Esophagus muscularis mucosa (tissue), 4 donors: Measurements from ENCODE around the gene SPSB1. TPM values are rescaled to one million over a fixed set of nuclear protein-coding genes. Genes with fewer than 3 reads are reported as not detected.

ENCODE experiments used
- DNase-seq: peaks from one replicate; pipeline ENCODE4 v3.0.0-alpha.2; 2017; ENCODE audit errors: extremely low spot score
- H3K27ac ChIP-seq, 4 donors: fragments of 200-600 bp; sonication (generic); replicated peaks in 1 of 4; 1 replicate in 3 of 4; 2 replicates in 1 of 4; pipeline ENCODE4 v1.5.1; 2016 to 2019; ENCODE audit warnings: mild to moderate bottlenecking in 1 of 4
- H3K27me3 ChIP-seq, 4 donors: fragments of 200-600 bp; sonication (generic); one replicate each; pipeline versions ENCODE4 v1.5.1 to v1.6.0; 2016 to 2019
- H3K36me3 ChIP-seq, 4 donors: fragments of 200-600 bp; sonication (generic); one replicate each; pipeline ENCODE4 v1.5.1; 2016 to 2019
- H3K4me1 ChIP-seq, 4 donors: fragments of 200-600 bp; sonication (generic); one replicate each; pipeline ENCODE4 v1.5.1; 2016 to 2019
- H3K4me3 ChIP-seq, 4 donors: fragments of 200-600 bp; sonication (generic); 1 replicate in 2 of 4; 2 replicates in 2 of 4; pipeline ENCODE4 v1.5.1; 2016 to 2019; ENCODE audit warnings: mild to moderate bottlenecking in 4 of 4, moderate library complexity in 1 of 4
- H3K9me3 ChIP-seq, 4 donors: fragments of 200-600 bp; sonication (generic); 1 replicate in 3 of 4; 2 replicates in 1 of 4; pipeline ENCODE4 v1.5.1; 2016 to 2019
- EP300 ChIP-seq: sonication (generic); formaldehyde crosslinking; IDR thresholded peaks from one replicate; pipeline ENCODE4 v1.6.1; 2017; ENCODE audit warnings: antibody characterized with exemption
- POLR2A ChIP-seq: fragments of 450-650 bp; IDR thresholded peaks from one replicate; pipeline ENCODE4 v1.6.1; 2017; ENCODE audit warnings: antibody characterized with exemption, moderate library complexity, mild to moderate bottlenecking, low read depth
- POLR2AphosphoS5 ChIP-seq, 2 donors: sonication (generic); formaldehyde crosslinking; IDR thresholded peaks; one replicate each; pipeline ENCODE4 v1.6.1; 2017; ENCODE audit warnings: antibody characterized with exemption in 2 of 2
- WGBS: methylation state at CpG from one replicate; pipeline ENCODE4 v1.1.5; 2018; 5-methylcytosine and 5-hydroxymethylcytosine counted together
- intact Hi-C: fragments of 100-400 bp; cut with DNase I; formaldehyde crosslinking; loops from one replicate; pipeline ENCODE4 v1.15.1; 2023
- total RNA-seq, 4 donors: library from RNA; depleted of rRNA; stranded (reverse); fragments of >200 nt; gene quantifications; one replicate each; pipeline versions ENCODE4 v1.1.0 to v1.2.1, GENCODE V29; 2016
- TF ChIP-seq, protein P1 (sequence below), 3 experiments: fragments of 200-600 bp in 2 of 3; fragments of 450-650 bp in 1 of 3; sonication (generic) in 2 of 3; IDR thresholded peaks; one replicate each; pipeline ENCODE4 v1.5.1; 2017 to 2019; ENCODE audit warnings: antibody characterized with exemption in 3 of 3, mild to moderate bottlenecking in 2 of 3, moderate library complexity in 1 of 3

Gene SPSB1
- total RNA-seq, 4 donors from 2014 or later = 61.0 to 104 (median 97.4) TPM

DNA sequence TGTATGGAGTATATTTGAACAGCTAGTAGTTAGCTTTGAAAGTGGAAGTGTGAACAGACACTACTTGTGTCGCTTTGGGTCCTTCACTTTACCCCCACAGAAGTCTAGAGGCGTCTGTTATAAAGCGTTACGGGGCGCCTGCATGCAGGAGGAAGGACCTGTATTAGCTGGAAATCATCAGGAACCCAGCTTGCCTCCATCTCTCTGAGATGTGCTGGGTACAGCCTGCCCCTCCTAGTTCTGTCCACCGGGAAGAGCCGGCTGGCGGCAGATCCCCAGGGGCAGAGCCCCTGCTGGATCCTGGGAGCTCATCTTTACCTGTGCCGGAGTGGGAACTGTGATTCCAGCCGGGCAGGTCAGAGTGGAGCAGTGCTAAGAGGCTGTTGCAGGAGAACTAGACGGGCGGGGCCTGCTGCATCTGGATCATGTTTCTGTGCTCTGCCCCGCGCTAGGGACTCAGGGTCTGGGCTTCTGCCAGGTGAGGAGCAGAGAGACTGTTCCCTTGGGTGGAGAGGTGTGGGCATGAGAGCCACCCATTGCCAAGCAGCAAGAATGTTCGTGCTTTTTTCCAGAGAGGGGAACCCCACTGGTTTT lies 22.3 kb upstream of the SPSB1 start:
- no peak overlapping the region for H3K4me3 ChIP-seq
- H3K4me1 ChIP-seq = peaks cover 23 to 34% (median 30%) of the 10 kb centered on the region in 4 donors
- no peaks in the 10 kb centered on the region for H3K27me3 ChIP-seq
- H3K36me3 ChIP-seq = peaks cover 0 to 31% (median 19%) of the 10 kb centered on the region in 4 donors
- WGBS = 78% methylated on average over 12 of the region's 15 CpGs
- no peaks in the 10 kb centered on the region for H3K9me3 ChIP-seq
- intact Hi-C loops = no loop called here
- no peak for DNase-seq
- peak overlapping the region in 1 of 4 donors; percentile 15 for H3K27ac ChIP-seq
- TF ChIP-seq EP300 = no peak
- no peak for TF ChIP-seq POLR2A

DNA sequence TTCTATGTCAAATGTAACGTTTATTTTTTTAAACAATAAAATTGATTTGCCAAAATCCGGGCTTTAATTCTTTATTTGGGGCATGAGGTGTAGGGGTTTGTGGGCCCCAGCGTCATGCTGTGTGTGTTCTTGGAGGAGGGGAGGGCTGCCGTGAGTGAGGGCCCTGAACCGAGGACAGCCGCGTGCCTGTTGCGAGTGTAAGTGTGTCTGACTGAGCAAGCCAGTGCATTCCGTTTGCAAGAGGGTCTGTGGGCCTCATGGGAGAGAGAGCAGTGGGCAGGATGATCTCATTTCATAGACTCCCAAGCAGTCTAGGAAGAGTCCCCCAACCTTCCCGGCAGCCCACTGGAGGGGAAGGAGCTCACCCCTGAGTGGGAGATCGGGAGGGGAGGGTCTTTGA lies 21.4 kb upstream of the SPSB1 start:
- Histone ChIP-seq H3K4me3 (no peak overlapping the region), H3K27ac (no peak overlapping the region), H3K27me3 (no peaks in the 10 kb centered on the region), H3K4me1 (peaks cover 23 to 32% (median 24%) of the 10 kb centered on the region in 4 donors), H3K36me3 (peaks cover 0 to 23% (median 11%) of the 10 kb centered on the region in 4 donors), H3K9me3 (no peaks in the 10 kb centered on the region)
- intact Hi-C loops = no loop called here
- DNase-seq = no peak
- TF ChIP-seq, protein P1, sequence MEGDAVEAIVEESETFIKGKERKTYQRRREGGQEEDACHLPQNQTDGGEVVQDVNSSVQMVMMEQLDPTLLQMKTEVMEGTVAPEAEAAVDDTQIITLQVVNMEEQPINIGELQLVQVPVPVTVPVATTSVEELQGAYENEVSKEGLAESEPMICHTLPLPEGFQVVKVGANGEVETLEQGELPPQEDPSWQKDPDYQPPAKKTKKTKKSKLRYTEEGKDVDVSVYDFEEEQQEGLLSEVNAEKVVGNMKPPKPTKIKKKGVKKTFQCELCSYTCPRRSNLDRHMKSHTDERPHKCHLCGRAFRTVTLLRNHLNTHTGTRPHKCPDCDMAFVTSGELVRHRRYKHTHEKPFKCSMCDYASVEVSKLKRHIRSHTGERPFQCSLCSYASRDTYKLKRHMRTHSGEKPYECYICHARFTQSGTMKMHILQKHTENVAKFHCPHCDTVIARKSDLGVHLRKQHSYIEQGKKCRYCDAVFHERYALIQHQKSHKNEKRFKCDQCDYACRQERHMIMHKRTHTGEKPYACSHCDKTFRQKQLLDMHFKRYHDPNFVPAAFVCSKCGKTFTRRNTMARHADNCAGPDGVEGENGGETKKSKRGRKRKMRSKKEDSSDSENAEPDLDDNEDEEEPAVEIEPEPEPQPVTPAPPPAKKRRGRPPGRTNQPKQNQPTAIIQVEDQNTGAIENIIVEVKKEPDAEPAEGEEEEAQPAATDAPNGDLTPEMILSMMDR (IDR thresholded peaks at IDR 0.05) = no peak
- TF ChIP-seq POLR2AphosphoS5 (IDR thresholded peaks at IDR 0.05) = no peak
- no peak for TF ChIP-seq EP300
- no peak for TF ChIP-seq POLR2A
- WGBS = 85% methylated on average over 11 of the region's 11 CpGs

DNA sequence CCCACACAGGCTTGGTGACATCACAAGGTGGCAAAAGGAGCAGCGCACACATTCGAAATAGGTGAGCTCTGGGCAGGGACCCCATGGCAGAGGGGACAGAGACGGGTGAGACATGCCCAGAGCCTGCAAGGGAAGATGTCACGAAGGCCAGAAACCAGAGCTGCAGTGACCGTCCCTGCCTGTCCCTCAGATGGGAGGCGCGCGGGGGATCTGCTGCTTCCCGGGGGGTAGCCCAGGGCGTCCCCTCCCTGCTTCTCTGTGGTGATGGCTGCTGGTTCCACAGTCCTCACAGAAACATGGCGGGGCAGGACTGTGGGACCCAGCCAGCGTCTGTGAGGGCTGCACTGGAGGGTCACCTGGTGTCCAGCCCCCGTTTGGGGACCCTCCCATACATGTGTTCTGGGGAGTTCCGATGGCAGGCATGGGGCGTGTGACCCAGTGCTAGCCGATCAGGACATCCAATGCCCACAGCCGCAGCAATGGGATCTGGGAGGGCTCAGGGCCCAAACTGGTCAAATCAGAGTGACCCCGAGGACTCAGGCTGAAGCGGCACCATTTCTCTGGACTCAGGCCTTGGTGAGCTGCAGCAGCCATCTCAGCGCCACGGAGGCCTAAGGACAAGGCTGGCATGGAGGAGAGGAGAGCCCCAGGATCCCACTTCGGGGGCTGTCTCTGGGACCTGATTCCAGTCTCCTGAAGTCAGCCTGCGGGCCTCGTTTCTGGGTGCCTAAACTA lies 20.7 kb upstream of the SPSB1 start:
- no peaks in the 10 kb centered on the region for H3K27me3 ChIP-seq
- no peak for DNase-seq
- intact Hi-C loops = no loop called here

GRCh38 chr1:9273177-9273576 lies 19.5 kb upstream of the SPSB1 start:
- H3K27me3 ChIP-seq = no peaks in the 10 kb centered on the region
- H3K4me1 ChIP-seq = peaks cover 9 to 17% (median 12%) of the 10 kb centered on the region in 4 donors
- no peak for TF ChIP-seq POLR2AphosphoS5 (IDR thresholded peaks at IDR 0.05)
- whole genome bisulfite sequencing = 71% methylated on average over 4 of the region's 11 CpGs
- DNase-seq = no peak
- H3K9me3 ChIP-seq = no peaks in the 10 kb centered on the region
- no peak overlapping the region for H3K27ac ChIP-seq
- H3K36me3 ChIP-seq = peaks cover 0 to 23% (median 8%) of the 10 kb centered on the region in 4 donors
- intact Hi-C loops = no loop called here
- no peak overlapping the region for H3K4me3 ChIP-seq

More for the DNA sequence above, 20.7 kb upstream of the SPSB1 start:
- WGBS = 97% methylated on average over 6 of the region's 24 CpGs
- Histone ChIP-seq H3K9me3 (no peaks in the 10 kb centered on the region), H3K27ac (no peak overlapping the region), H3K36me3 (peaks cover 0 to 23% (median 8%) of the 10 kb centered on the region in 4 donors), H3K4me1 (peaks cover 15 to 25% (median 17%) of the 10 kb centered on the region in 4 donors), H3K4me3 (no peak overlapping the region)
- TF ChIP-seq POLR2A (no peak), EP300 (no peak)

GRCh38 chr1:9275161-9275560 lies 17.5 kb upstream of the SPSB1 start:
- H3K27ac ChIP-seq = no peak overlapping the region
- no peak overlapping the region for H3K4me3 ChIP-seq
- H3K27me3 ChIP-seq = no peaks in the 10 kb centered on the region
- no peak for DNase-seq
- intact Hi-C loops = no loop called here
- no peaks in the 10 kb centered on the region for H3K9me3 ChIP-seq
- WGBS = 78% methylated on average over 8 of the region's 10 CpGs
- TF ChIP-seq, protein P1 (IDR thresholded peaks at IDR 0.05) = no peak
- TF ChIP-seq POLR2AphosphoS5 (IDR thresholded peaks at IDR 0.05) = no peak
- peaks cover 0 to 3% (median 0%) of the 10 kb centered on the region in 4 donors for H3K36me3 ChIP-seq
- H3K4me1 ChIP-seq = peaks cover 8 to 25% (median 13%) of the 10 kb centered on the region in 4 donors

DNA sequence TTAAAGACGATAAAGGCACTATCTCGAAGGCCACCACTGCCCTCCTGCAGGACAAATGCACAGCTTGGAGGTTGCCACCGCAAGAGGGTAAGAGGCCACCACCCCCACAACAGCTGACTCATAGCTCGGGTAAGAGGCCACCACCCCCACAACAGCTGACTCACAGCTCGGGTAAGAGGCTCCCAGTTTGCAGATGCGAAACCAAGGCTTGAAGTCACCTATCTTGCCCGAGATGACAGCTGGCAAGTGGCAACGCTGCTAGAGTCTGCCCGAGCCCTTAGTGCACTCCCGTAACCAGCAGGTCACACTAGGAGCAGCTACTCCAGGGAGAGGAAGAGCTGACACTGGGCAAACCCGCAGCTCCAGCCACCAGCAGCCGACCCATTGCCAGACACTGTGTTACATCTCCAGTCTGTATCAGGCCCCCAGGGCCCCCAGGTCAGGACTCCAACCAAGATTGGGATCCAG lies 17.1 kb upstream of the SPSB1 start:
- intact Hi-C loops = no loop called here
- no peak overlapping the region for H3K4me3 ChIP-seq
- no peak overlapping the region for H3K27ac ChIP-seq
- 79% methylated on average over 9 of the region's 12 CpGs for WGBS
- no peak for DNase-seq
- H3K27me3 ChIP-seq = no peaks in the 10 kb centered on the region
- H3K36me3 ChIP-seq = peaks cover 0 to 3% (median 0%) of the 10 kb centered on the region in 4 donors
- no peak for TF ChIP-seq EP300
- TF ChIP-seq POLR2AphosphoS5 (IDR thresholded peaks at IDR 0.05) = no peak
- TF ChIP-seq POLR2A = no peak
- TF ChIP-seq, protein P1 (IDR thresholded peaks at IDR 0.05) = no peak
- peaks cover 7 to 25% (median 13%) of the 10 kb centered on the region in 4 donors for H3K4me1 ChIP-seq
- no peaks in the 10 kb centered on the region for H3K9me3 ChIP-seq
